Stimulated activated CD8-positive, alpha-beta memory T cell treated with anti-CD3 and anti-CD28 coated beads, Interleukin-12 subunit alpha, Interleukin-12 subunit beta, amount 100 ng/mL, for 4 hours (primary cell): ENCODE data around the gene TMCO4.
"Not testable (repeated sequence)": the region's sequence is repeated elsewhere in the genome, so short reads cannot be mapped to it uniquely, and the experiment has no call there.

ENCODE experiments used
- DNase-seq: peaks from one replicate; pipeline ENCODE4 v3.0.0-alpha.2; 2020; ENCODE audit warnings: low read depth

Gene TMCO4

DNA sequence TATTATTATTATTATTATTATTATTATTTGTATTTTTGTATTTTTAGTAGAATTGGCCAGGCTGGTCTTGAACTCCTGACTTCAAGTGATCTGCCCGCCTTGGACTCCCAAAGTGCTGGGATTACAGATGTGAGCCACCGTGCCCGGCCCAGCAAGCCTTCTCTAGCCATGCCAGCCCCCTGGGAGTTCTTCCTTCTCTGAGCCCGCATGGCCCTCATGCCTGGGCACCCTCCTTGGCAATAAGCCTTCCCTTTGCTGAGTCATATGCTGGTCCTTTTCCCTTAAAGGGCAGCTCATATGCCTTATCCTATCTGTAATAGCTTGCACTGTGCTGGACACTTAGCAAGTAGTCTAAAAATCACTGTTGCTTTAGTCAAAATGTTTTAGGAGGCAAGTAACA lies 164.1 kb downstream of the TMCO4 start:
- no peak for DNase-seq

DNA sequence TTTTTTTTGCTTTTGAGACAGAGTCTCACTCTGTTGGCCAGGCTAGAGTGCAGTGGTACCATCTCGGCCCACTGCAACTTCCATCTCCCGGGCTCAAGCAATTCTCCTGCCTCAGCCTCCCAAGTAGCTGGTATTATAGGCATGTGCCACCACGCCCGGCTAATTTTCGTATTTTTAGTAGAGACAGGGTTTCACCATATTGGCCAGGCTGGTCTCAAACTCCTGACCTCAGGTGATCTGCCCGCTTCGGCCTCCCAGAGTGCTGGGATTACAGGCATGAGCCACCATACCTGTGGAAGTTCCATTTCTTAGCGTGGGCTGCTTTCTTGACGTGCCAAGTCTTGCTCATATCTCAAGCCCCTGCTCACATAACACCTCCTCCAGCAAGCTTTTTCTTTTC lies 164.7 kb downstream of the TMCO4 start:
- DNase-seq = not testable (repeated sequence)

DNA sequence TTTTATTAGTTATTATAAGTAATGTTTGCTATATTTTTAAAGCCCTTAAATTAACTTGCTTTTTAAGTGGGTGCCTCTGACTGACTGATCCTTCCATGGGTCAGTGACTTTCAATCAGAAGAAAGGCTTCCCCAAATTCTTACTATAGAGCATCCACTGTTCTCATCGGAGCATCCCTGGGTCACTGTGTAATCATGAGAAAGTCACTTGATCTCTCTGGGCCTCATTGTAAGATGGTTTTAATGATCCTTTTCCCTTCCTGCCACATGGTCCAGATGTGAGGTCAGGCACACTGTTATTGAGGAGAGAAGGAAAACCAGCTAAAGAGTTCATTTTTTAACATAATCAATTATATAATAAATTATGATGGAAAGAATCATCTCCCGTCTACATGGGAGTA lies 166.6 kb downstream of the TMCO4 start:
- no peak for DNase-seq
